IgD-negative memory B cell (primary cell): Measurements from ENCODE around the gene TMEM132D. TPM values are rescaled to one million over a fixed set of nuclear protein-coding genes. Genes with fewer than 3 reads are reported as not detected.

Source experiments
- H3K27ac Mint-ChIP-seq, 3 donors: one replicate each; pipeline ENCODE4 v1.8.0; 2020 to 2022; ENCODE audit warnings: mild to moderate bottlenecking in 3 of 3, mixed read lengths in 3 of 3, moderate library complexity in 1 of 3
- H3K27me3 Mint-ChIP-seq: one replicate; pipeline ENCODE4 v1.8.0; 2021; ENCODE audit warnings: mixed read lengths
- H3K36me3 Mint-ChIP-seq: one replicate; pipeline ENCODE4 v1.8.0; 2020; ENCODE audit warnings: mild to moderate bottlenecking, mixed read lengths
- H3K4me1 Mint-ChIP-seq, 3 donors: one replicate each; pipeline ENCODE4 v1.8.0; 2020 to 2022; ENCODE audit warnings: mixed read lengths in 3 of 3, mild to moderate bottlenecking in 1 of 3
- H3K4me3 Mint-ChIP-seq, 4 donors: one replicate each; pipeline ENCODE4 v1.8.0; 2020 to 2022; ENCODE audit warnings: mild to moderate bottlenecking in 4 of 4, mixed read lengths in 4 of 4, moderate library complexity in 3 of 4
- H3K9me3 Mint-ChIP-seq, 3 donors: one replicate each; pipeline ENCODE4 v1.8.0; 2020 to 2021; ENCODE audit warnings: mixed read lengths in 3 of 3, mild to moderate bottlenecking in 1 of 3
- polyA plus RNA-seq: library from polyadenylated mRNA; unstranded; fragments of 300-500 nt; fragmentation: Illumina TruSeq; gene quantifications from one replicate; pipeline ENCODE4 v1.2.3, GENCODE V29; 2021

The TMEM132D gene
- polyA plus RNA-seq, 1 donor from 2014 or later: not detected

- H3K27me3 Mint-ChIP-seq: no peaks in the 10 kb centered on the region
- peaks cover 1% of the 10 kb centered on the region for H3K36me3 Mint-ChIP-seq
- no peak overlapping the region for H3K4me3 Mint-ChIP-seq
- H3K4me1 Mint-ChIP-seq: no peaks in the 10 kb centered on the region
- H3K27ac Mint-ChIP-seq: no peak overlapping the region
- H3K9me3 Mint-ChIP-seq: peaks cover 0 to 7% (median 4%) of the 10 kb centered on the region in 3 donors
Measured at GRCh38 chr12:129819391-129819790, 84.4 kb downstream of the TMEM132D start.

GRCh38 chr12:129815846-129816245, 88.0 kb downstream of the TMEM132D start:
- no peak overlapping the region for H3K4me3 Mint-ChIP-seq
- no peaks in the 10 kb centered on the region for H3K27me3 Mint-ChIP-seq
- H3K36me3 Mint-ChIP-seq: peaks cover 1% of the 10 kb centered on the region
- peaks cover 0 to 4% (median 0%) of the 10 kb centered on the region in 3 donors for H3K9me3 Mint-ChIP-seq
- no peak overlapping the region for H3K27ac Mint-ChIP-seq
- no peaks in the 10 kb centered on the region for H3K4me1 Mint-ChIP-seq

- H3K4me3 Mint-ChIP-seq: no peak overlapping the region
- H3K27ac Mint-ChIP-seq: no peak overlapping the region
- no peaks in the 10 kb centered on the region for H3K4me1 Mint-ChIP-seq
- H3K36me3 Mint-ChIP-seq: no peaks in the 10 kb centered on the region
- no peaks in the 10 kb centered on the region for H3K27me3 Mint-ChIP-seq
- peaks cover 0 to 12% (median 2%) of the 10 kb centered on the region in 3 donors for H3K9me3 Mint-ChIP-seq
Measured at GRCh38 chr12:129811963-129812362, 91.9 kb downstream of the TMEM132D start.

- Mint-ChIP-seq H3K4me1 (no peaks in the 10 kb centered on the region), H3K4me3 (no peak overlapping the region), H3K27me3 (no peaks in the 10 kb centered on the region), H3K36me3 (no peaks in the 10 kb centered on the region), H3K9me3 (peaks cover 0 to 12% (median 2%) of the 10 kb centered on the region in 3 donors), H3K27ac (peak overlapping the region in 1 of 3 donors; percentile 62)
Measured at GRCh38 chr12:129807136-129807535, 96.7 kb downstream of the TMEM132D start.

- Mint-ChIP-seq H3K27ac (no peak overlapping the region), H3K4me3 (no peak overlapping the region), H3K36me3 (no peaks in the 10 kb centered on the region), H3K27me3 (no peaks in the 10 kb centered on the region), H3K9me3 (peaks cover 3 to 14% (median 6%) of the 10 kb centered on the region in 3 donors), H3K4me1 (no peaks in the 10 kb centered on the region)
Measured at GRCh38 chr12:129791396-129791795, 112.4 kb downstream of the TMEM132D start.

GRCh38 chr12:129790930-129791329, 112.9 kb downstream of the TMEM132D start:
- Mint-ChIP-seq H3K9me3 (peaks cover 3 to 14% (median 6%) of the 10 kb centered on the region in 3 donors), H3K27me3 (no peaks in the 10 kb centered on the region), H3K27ac (no peak overlapping the region)

GRCh38 chr12:129790331-129790730, 113.5 kb downstream of the TMEM132D start:
- Mint-ChIP-seq H3K4me1 (no peaks in the 10 kb centered on the region), H3K4me3 (no peak overlapping the region), H3K27me3 (no peaks in the 10 kb centered on the region), H3K9me3 (peaks cover 3 to 14% (median 6%) of the 10 kb centered on the region in 3 donors), H3K36me3 (no peaks in the 10 kb centered on the region), H3K27ac (no peak overlapping the region)

More at GRCh38 chr12:129790930-129791329, 112.9 kb downstream of the TMEM132D start:
- H3K4me3 Mint-ChIP-seq: no peak overlapping the region
- no peaks in the 10 kb centered on the region for H3K4me1 Mint-ChIP-seq
- no peaks in the 10 kb centered on the region for H3K36me3 Mint-ChIP-seq

GRCh38 chr12:129789921-129790320, 113.9 kb downstream of the TMEM132D start:
- H3K9me3 Mint-ChIP-seq: peaks cover 3 to 14% (median 6%) of the 10 kb centered on the region in 3 donors
- no peak overlapping the region for H3K4me3 Mint-ChIP-seq
- H3K4me1 Mint-ChIP-seq: no peaks in the 10 kb centered on the region
- no peaks in the 10 kb centered on the region for H3K36me3 Mint-ChIP-seq
- H3K27ac Mint-ChIP-seq: no peak overlapping the region
- no peaks in the 10 kb centered on the region for H3K27me3 Mint-ChIP-seq

GRCh38 chr12:129788506-129789084, 115.2 kb downstream of the TMEM132D start:
- peak overlapping the region in 1 of 4 donors; percentile 56 for H3K4me3 Mint-ChIP-seq
- H3K9me3 Mint-ChIP-seq: peaks cover 3 to 14% (median 7%) of the 10 kb centered on the region in 3 donors
- no peaks in the 10 kb centered on the region for H3K36me3 Mint-ChIP-seq
- H3K4me1 Mint-ChIP-seq: no peaks in the 10 kb centered on the region
- no peak overlapping the region for H3K27ac Mint-ChIP-seq
- H3K27me3 Mint-ChIP-seq: no peaks in the 10 kb centered on the region

- H3K9me3 Mint-ChIP-seq: peaks cover 0 to 4% (median 3%) of the 10 kb centered on the region in 3 donors
- no peaks in the 10 kb centered on the region for H3K36me3 Mint-ChIP-seq
- no peaks in the 10 kb centered on the region for H3K27me3 Mint-ChIP-seq
- no peaks in the 10 kb centered on the region for H3K4me1 Mint-ChIP-seq
- no peak overlapping the region for H3K27ac Mint-ChIP-seq
- no peak overlapping the region for H3K4me3 Mint-ChIP-seq
Measured at GRCh38 chr12:129779989-129780388, 123.8 kb downstream of the TMEM132D start.

- Mint-ChIP-seq H3K9me3 (peaks cover 1 to 4% (median 2%) of the 10 kb centered on the region in 3 donors), H3K4me1 (no peaks in the 10 kb centered on the region), H3K27me3 (no peaks in the 10 kb centered on the region), H3K36me3 (no peaks in the 10 kb centered on the region), H3K4me3 (no peak overlapping the region), H3K27ac (no peak overlapping the region)
Measured at GRCh38 chr12:129779033-129779432, 124.8 kb downstream of the TMEM132D start.

- no peak overlapping the region for H3K27ac Mint-ChIP-seq
- no peak overlapping the region for H3K4me3 Mint-ChIP-seq
- no peaks in the 10 kb centered on the region for H3K36me3 Mint-ChIP-seq
- no peaks in the 10 kb centered on the region for H3K4me1 Mint-ChIP-seq
- H3K9me3 Mint-ChIP-seq: peaks cover 1 to 4% (median 4%) of the 10 kb centered on the region in 3 donors
- H3K27me3 Mint-ChIP-seq: no peaks in the 10 kb centered on the region
Measured at GRCh38 chr12:129776977-129777667, 126.7 kb downstream of the TMEM132D start.

- Mint-ChIP-seq H3K36me3 (no peaks in the 10 kb centered on the region), H3K27me3 (no peaks in the 10 kb centered on the region), H3K4me3 (no peak overlapping the region), H3K27ac (no peak overlapping the region), H3K9me3 (peaks cover 4 to 13% (median 4%) of the 10 kb centered on the region in 3 donors), H3K4me1 (no peaks in the 10 kb centered on the region)
Measured at GRCh38 chr12:129772501-129773493, 131.0 kb downstream of the TMEM132D start.

GRCh38 chr12:129771238-129771637, 132.6 kb downstream of the TMEM132D start:
- Mint-ChIP-seq H3K36me3 (no peaks in the 10 kb centered on the region), H3K9me3 (peaks cover 4 to 21% (median 11%) of the 10 kb centered on the region in 3 donors), H3K27ac (no peak overlapping the region), H3K4me1 (no peaks in the 10 kb centered on the region), H3K27me3 (peaks cover 1% of the 10 kb centered on the region), H3K4me3 (no peak overlapping the region)

GRCh38 chr12:129765719-129766118, 138.1 kb downstream of the TMEM132D start:
- Mint-ChIP-seq H3K27me3 (peaks cover 1% of the 10 kb centered on the region), H3K9me3 (peaks cover 11 to 28% (median 15%) of the 10 kb centered on the region in 3 donors), H3K4me1 (no peaks in the 10 kb centered on the region), H3K27ac (no peak overlapping the region), H3K4me3 (no peak overlapping the region), H3K36me3 (no peaks in the 10 kb centered on the region)
